K562 (cell line): ENCODE results near the gene ZNF785. TPM values are rescaled to one million over a fixed set of nuclear protein-coding genes. Genes with fewer than 3 reads are reported as not detected.

Experiments
- CBFA2T2 ChIP-seq: fragments of 450-650 bp; conservative IDR thresholded peaks from 2 replicates; pipeline ENCODE4 v1.6.1; 2017; ENCODE audit warnings: mild to moderate bottlenecking
- FOXA3 ChIP-seq, 2 experiments: fragments of 450-650 bp in 1 of 2; sonication (generic) in 1 of 2; formaldehyde crosslinking; IDR thresholded peaks in 1 of 2; conservative IDR thresholded peaks in 1 of 2; 2 replicates each; pipeline versions ENCODE4 v1.4.0 to v1.8.0; 2020 to 2022; ENCODE audit warnings: mild to moderate bottlenecking in 2 of 2, missing genetic modification reagents in 1 of 2
- GATAD2A ChIP-seq: fragments of 450-650 bp; IDR thresholded peaks from 2 replicates; pipeline ENCODE4 v1.6.1; 2017
- HNRNPK ChIP-seq: fragments of 200-400 bp; formaldehyde crosslinking; IDR thresholded peaks from one replicate; pipeline ENCODE4 v1.6.1; 2018; ENCODE audit warnings: mild to moderate bottlenecking, low read depth, low read length; ENCODE audit not compliant: poor library complexity, severe bottlenecking
- KLF13 ChIP-seq: fragments of 450-650 bp; IDR thresholded peaks from 2 replicates; pipeline ENCODE4 v1.6.1; 2016; ENCODE audit warnings: missing genetic modification characterization, low read depth, mild to moderate bottlenecking, missing compliant biosample characterization, moderate library complexity, borderline replicate concordance
- MTA2 ChIP-seq: fragments of 450-650 bp; IDR thresholded peaks from 2 replicates; pipeline ENCODE4 v1.6.1; 2016; ENCODE audit warnings: low read depth
- NR4A1 ChIP-seq, 2 experiments: fragments of 250-450 bp in 1 of 2; fragments of 450-650 bp in 1 of 2; sonication (Bioruptor Pico) in 1 of 2; IDR thresholded peaks; 2 replicates each; pipeline versions ENCODE4 v1.4.0 to v1.6.1; 2016 to 2020; ENCODE audit warnings: mild to moderate bottlenecking in 2 of 2, missing compliant biosample characterization in 1 of 2, missing genetic modification characterization in 1 of 2, moderate library complexity in 1 of 2
- NRF1 ChIP-seq, 2 experiments: fragments of 450-650 bp; IDR thresholded peaks in 1 of 2; conservative IDR thresholded peaks in 1 of 2; 2 replicates each; pipeline ENCODE4 v1.6.1; 2014; ENCODE audit warnings: mild to moderate bottlenecking in 2 of 2
- RBM34 ChIP-seq: fragments of 200-400 bp; formaldehyde crosslinking; IDR thresholded peaks from 2 replicates; pipeline ENCODE4 v1.6.1; 2018; ENCODE audit warnings: low read length, borderline replicate concordance; ENCODE audit not compliant: insufficient read depth
- SRSF9 ChIP-seq: fragments of 200-400 bp; formaldehyde crosslinking; IDR thresholded peaks from 2 replicates; pipeline ENCODE4 v1.6.1; 2017; ENCODE audit warnings: low read depth, low read length, borderline replicate concordance
- TFE3 ChIP-seq: fragments of 450-650 bp; formaldehyde crosslinking; IDR thresholded peaks from 2 replicates; pipeline ENCODE4 v1.4.0; 2020; ENCODE audit warnings: mild to moderate bottlenecking, mixed read lengths
- TOE1 ChIP-seq, 2 experiments: fragments of 450-650 bp in 1 of 2; sonication (generic) in 1 of 2; formaldehyde crosslinking in 1 of 2; IDR thresholded peaks; 2 replicates each; pipeline versions ENCODE4 v1.7.1 to v1.8.0; 2016 to 2022; ENCODE audit warnings: borderline replicate concordance in 2 of 2, mild to moderate bottlenecking in 2 of 2, antibody characterized with exemption in 1 of 2, inconsistent platforms in 1 of 2, low read depth in 1 of 2, missing genetic modification reagents in 1 of 2, moderate library complexity in 1 of 2
- ZNF224 ChIP-seq: sonication (generic); formaldehyde crosslinking; IDR thresholded peaks from 2 replicates; pipeline ENCODE4 v1.8.0; 2022; ENCODE audit warnings: mild to moderate bottlenecking, missing genetic modification reagents
- ZNF274 ChIP-seq: IDR thresholded peaks from 2 replicates; pipeline ENCODE4 v1.6.1; 2011; ENCODE audit warnings: low read depth, mild to moderate bottlenecking, low read length, moderate library complexity, borderline replicate concordance
- ZNF586 ChIP-seq: fragments of 450-650 bp; formaldehyde crosslinking; conservative IDR thresholded peaks from 2 replicates; pipeline ENCODE4 v1.4.0; 2020; ENCODE audit warnings: mild to moderate bottlenecking, moderate library complexity
- ZNF609 ChIP-seq: sonication (generic); formaldehyde crosslinking; IDR thresholded peaks from 2 replicates; pipeline ENCODE4 v1.8.1; 2023; ENCODE audit warnings: missing genetic modification reagents, mild to moderate bottlenecking, borderline replicate concordance
- ZNF77 ChIP-seq: fragments of 250-450 bp; sonication (Bioruptor Pico); IDR thresholded peaks from 2 replicates; pipeline ENCODE4 v1.5.0; 2020
- polyA plus RNA-seq, 8 experiments: library from polyadenylated mRNA; depleted of rRNA in 4 of 8; stranded (reverse) in 5 of 8; unstranded in 3 of 8; fragments of >200 nt; fragmentation: Nextera tagmentation in 2 of 8; fragmentation: Illumina TruSeq in 1 of 8; extraction: Ambion mirVana in 2 of 8; extraction: Trizol in 1 of 8; gene quantifications; 2 replicates each; pipeline versions ENCODE4 v1.2.1 to v1.2.3, GENCODE V29; 2011 to 2014; ENCODE audit warnings: inconsistent platforms in 1 of 8, missing spikeins in 1 of 8
- total RNA-seq, 7 experiments: library from RNA; depleted of rRNA in 6 of 7; stranded (reverse); fragments of >200 nt in 6 of 7; fragmentation: Illumina TruSeq in 2 of 7; extraction: Trizol in 2 of 7; gene quantifications; 2 replicates each; pipeline versions ENCODE4 v1.2.1 to v1.2.3, GENCODE V29; 2011 to 2021; ENCODE audit warnings: low replicate concordance in 1 of 7
- TF ChIP-seq, protein P1 (sequence below): sonication (generic); formaldehyde crosslinking; IDR thresholded peaks from 2 replicates; pipeline ENCODE4 v1.8.0; 2022; ENCODE audit warnings: missing genetic modification reagents, mild to moderate bottlenecking, moderate library complexity, borderline replicate concordance
- TF ChIP-seq, protein P2 (sequence below): IDR thresholded peaks from 2 replicates; pipeline ENCODE4 v1.6.1; 2011; ENCODE audit not compliant: insufficient read length; ENCODE audit errors: extremely low read depth

The ZNF785 gene
- total and polyA plus RNA-seq, 9 of the 15 experiments (the other 6 are each of a cell fraction or from before 2014, with no cell fraction given): 0.64 to 11.0 (median 6.4) TPM

- TF ChIP-seq RBM34 (no peak), NRF1 (conservative IDR thresholded peaks at IDR 0.05 in 1 of 2, IDR thresholded peaks at IDR 0.05 in 1 of 2) (no peak), ZNF586 (CRISPR knock-in tag) (no peak), FOXA3 (CRISPR knock-in tag; conservative IDR thresholded peaks at IDR 0.05 in 1 of 2, IDR thresholded peaks at IDR 0.05 in 1 of 2) (no peak; a peak in 1 of 4 replicates), TOE1 (IDR thresholded peaks at IDR 0.05; ENCODE audit: borderline replicate concordance) (no peak; the same call in 1 of the 2 replicates), TOE1 (CRISPR knock-in tag; IDR thresholded peaks at IDR 0.05; ENCODE audit: borderline replicate concordance, low read depth) (no peak), ZNF274 (no peak), ZNF609 (no peak), CBFA2T2 (no peak), NR4A1 (CRISPR knock-in tag; IDR thresholded peaks at IDR 0.05) (no peak), NR4A1 (tag; IDR thresholded peaks at IDR 0.05) (no peak), MTA2 (no peak), TFE3 (no peak), SRSF9 (no peak), GATAD2A (no peak), ZNF224 (CRISPR knock-in tag) (no peak), ZNF77 (CRISPR knock-in tag) (no peak), HNRNPK (no peak), KLF13 (peak; percentile 98)
- TF ChIP-seq, protein P1, sequence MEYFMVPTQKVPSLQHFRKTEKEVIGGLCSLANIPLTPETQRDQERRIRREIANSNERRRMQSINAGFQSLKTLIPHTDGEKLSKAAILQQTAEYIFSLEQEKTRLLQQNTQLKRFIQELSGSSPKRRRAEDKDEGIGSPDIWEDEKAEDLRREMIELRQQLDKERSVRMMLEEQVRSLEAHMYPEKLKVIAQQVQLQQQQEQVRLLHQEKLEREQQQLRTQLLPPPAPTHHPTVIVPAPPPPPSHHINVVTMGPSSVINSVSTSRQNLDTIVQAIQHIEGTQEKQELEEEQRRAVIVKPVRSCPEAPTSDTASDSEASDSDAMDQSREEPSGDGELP (CRISPR knock-in tag): peak; percentile 63; the same call in 1 of the 2 replicates
- TF ChIP-seq, protein P2, sequence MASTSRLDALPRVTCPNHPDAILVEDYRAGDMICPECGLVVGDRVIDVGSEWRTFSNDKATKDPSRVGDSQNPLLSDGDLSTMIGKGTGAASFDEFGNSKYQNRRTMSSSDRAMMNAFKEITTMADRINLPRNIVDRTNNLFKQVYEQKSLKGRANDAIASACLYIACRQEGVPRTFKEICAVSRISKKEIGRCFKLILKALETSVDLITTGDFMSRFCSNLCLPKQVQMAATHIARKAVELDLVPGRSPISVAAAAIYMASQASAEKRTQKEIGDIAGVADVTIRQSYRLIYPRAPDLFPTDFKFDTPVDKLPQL: no peak
These were observed 26.6 kb downstream of the ZNF785 start (continued) for GRCh38 chr16:30558789-30559377.
